ENCODE results near the gene KIF5B.

KIF5B gene

DNA sequence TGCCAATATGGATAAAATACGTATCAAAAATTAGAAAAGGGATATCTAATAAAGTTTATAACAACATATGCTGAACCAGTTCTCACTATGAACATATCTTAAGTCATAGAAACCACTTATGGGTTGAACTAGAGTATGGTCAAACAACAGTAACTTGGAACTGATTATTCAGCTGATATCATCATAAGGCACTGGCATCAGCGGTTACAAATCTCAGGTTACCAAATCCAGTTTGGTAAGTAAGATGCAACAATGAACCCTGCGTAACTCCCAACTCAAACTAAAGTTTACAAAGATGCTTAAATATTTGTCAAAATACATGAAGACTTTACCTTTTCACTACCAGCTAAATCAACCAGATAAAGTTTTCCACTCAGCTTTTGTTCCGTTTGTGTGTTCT lies 19.3 kb downstream of the KIF5B start:
- TF ChIP-seq, protein P1, sequence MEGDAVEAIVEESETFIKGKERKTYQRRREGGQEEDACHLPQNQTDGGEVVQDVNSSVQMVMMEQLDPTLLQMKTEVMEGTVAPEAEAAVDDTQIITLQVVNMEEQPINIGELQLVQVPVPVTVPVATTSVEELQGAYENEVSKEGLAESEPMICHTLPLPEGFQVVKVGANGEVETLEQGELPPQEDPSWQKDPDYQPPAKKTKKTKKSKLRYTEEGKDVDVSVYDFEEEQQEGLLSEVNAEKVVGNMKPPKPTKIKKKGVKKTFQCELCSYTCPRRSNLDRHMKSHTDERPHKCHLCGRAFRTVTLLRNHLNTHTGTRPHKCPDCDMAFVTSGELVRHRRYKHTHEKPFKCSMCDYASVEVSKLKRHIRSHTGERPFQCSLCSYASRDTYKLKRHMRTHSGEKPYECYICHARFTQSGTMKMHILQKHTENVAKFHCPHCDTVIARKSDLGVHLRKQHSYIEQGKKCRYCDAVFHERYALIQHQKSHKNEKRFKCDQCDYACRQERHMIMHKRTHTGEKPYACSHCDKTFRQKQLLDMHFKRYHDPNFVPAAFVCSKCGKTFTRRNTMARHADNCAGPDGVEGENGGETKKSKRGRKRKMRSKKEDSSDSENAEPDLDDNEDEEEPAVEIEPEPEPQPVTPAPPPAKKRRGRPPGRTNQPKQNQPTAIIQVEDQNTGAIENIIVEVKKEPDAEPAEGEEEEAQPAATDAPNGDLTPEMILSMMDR (IDR thresholded peaks at IDR 0.05): no peak
- H3K4me3 Mint-ChIP-seq: no peak overlapping the region
- peaks cover 5% of the 10 kb centered on the region for H3K4me1 Mint-ChIP-seq
- H3K27me3 Mint-ChIP-seq (ENCODE audit: low read depth, poor library complexity): no peaks in the 10 kb centered on the region
- H3K27ac Mint-ChIP-seq: no peak overlapping the region
- no peak for DNase-seq
- peaks cover 82% of the 10 kb centered on the region for H3K36me3 Mint-ChIP-seq (ENCODE audit: low read depth)
- no peaks in the 10 kb centered on the region for H3K9me3 Mint-ChIP-seq

DNA sequence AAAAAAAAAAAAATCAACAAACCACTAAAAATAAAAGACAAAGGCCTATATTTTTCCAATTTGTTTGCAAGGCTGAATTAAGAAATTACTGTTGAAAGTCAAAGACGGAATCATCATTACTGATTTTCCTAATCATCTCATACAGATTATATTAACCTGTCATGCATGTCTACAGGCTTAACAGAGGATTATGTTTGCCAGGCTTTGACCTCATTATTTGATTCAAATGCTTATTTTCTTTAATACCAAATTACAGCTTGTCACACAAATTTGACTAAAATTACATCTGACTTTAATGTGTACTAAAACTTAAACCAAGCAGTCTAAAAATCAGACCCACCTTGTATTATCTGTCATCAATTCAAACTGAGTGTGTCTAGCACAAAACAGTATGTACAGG lies 21.2 kb downstream of the KIF5B start:
- TF ChIP-seq, protein P1 (IDR thresholded peaks at IDR 0.05): no peak
- Mint-ChIP-seq H3K27ac (peak overlapping the region; percentile 45), H3K4me1 (no peaks in the 10 kb centered on the region), H3K27me3 (ENCODE audit: low read depth, poor library complexity) (no peaks in the 10 kb centered on the region), H3K4me3 (no peak overlapping the region), H3K36me3 (ENCODE audit: low read depth) (peaks cover 83% of the 10 kb centered on the region), H3K9me3 (no peaks in the 10 kb centered on the region)
- DNase-seq: no peak

DNA sequence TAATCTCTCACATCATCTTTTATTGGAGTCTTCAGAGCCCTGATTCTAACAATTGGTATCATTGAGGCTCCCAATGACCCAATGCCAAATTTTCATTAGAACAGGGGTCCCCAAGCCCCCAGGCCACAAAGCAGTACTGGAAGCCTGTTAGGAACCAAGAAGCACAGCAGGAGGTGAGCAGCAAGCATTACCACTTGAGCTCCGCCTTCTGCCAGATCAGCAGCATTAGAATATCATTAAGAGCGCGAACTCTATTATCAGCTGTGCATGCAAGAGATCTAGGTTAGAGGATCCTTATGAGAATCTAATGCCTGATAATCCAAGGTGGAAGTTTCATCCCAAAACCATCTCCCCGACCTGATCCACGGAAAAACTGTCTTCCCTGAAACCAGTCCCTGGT lies 23.1 kb downstream of the KIF5B start:
- no peak for DNase-seq
- TF ChIP-seq, protein P1 (IDR thresholded peaks at IDR 0.05): no peak
- H3K4me1 Mint-ChIP-seq: no peaks in the 10 kb centered on the region
- no peak overlapping the region for H3K27ac Mint-ChIP-seq
- H3K27me3 Mint-ChIP-seq (ENCODE audit: low read depth, poor library complexity): no peaks in the 10 kb centered on the region
- no peaks in the 10 kb centered on the region for H3K9me3 Mint-ChIP-seq
- no peak overlapping the region for H3K4me3 Mint-ChIP-seq
- H3K36me3 Mint-ChIP-seq (ENCODE audit: low read depth): peaks cover 90% of the 10 kb centered on the region

DNA sequence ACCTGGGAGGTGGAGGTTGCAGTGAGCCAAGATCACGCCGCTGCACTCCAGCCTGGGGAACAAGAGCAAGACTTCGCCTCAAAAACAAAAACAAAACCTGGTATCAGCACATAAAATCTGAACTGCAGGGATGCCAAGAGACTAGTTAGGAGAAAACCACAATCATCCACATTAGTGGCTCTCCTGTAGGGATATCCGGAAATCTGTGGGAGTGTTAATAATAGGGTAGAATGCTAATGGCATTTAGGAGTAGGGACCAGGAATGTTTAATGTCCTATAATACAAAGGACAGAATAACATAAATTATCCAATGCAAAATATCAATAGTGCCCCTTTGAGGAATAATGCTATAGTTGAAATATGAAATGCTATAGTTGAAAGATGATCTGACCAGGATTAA lies 24.3 kb downstream of the KIF5B start:
- TF ChIP-seq, protein P1 (IDR thresholded peaks at IDR 0.05): no peak
- no peaks in the 10 kb centered on the region for H3K4me1 Mint-ChIP-seq
- H3K27ac Mint-ChIP-seq: peak overlapping the region; percentile 84
- H3K36me3 Mint-ChIP-seq (ENCODE audit: low read depth): peaks cover 91% of the 10 kb centered on the region
- H3K4me3 Mint-ChIP-seq: no peak overlapping the region
- no peak for DNase-seq
- no peaks in the 10 kb centered on the region for H3K27me3 Mint-ChIP-seq (ENCODE audit: low read depth, poor library complexity)
- H3K9me3 Mint-ChIP-seq: no peaks in the 10 kb centered on the region

DNA sequence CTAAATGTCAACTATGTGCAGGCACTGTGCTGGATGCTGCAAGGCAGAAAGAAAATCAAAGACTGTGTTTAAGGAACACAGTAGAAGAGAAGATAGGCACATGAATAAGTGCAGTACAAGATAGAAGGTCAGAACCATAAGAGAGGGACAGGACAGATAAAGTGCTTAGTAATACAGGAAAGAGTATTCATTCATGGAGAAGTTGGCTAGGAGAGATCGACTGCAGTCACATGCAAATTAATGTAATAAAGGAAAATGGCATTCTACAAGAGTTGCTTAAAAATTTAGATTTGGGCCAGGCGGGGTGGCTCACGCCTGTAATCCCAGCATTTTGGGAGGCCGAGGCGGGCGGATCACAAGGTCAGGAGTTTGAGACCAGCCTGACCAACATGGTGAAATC lies 24.8 kb downstream of the KIF5B start:
- no peaks in the 10 kb centered on the region for H3K9me3 Mint-ChIP-seq
- H3K36me3 Mint-ChIP-seq (ENCODE audit: low read depth): peaks cover 91% of the 10 kb centered on the region
- no peaks in the 10 kb centered on the region for H3K27me3 Mint-ChIP-seq (ENCODE audit: low read depth, poor library complexity)
- no peak overlapping the region for H3K27ac Mint-ChIP-seq
- no peak overlapping the region for H3K4me3 Mint-ChIP-seq
- H3K4me1 Mint-ChIP-seq: no peaks in the 10 kb centered on the region
- TF ChIP-seq, protein P1 (IDR thresholded peaks at IDR 0.05): no peak
- DNase-seq: no peak

DNA sequence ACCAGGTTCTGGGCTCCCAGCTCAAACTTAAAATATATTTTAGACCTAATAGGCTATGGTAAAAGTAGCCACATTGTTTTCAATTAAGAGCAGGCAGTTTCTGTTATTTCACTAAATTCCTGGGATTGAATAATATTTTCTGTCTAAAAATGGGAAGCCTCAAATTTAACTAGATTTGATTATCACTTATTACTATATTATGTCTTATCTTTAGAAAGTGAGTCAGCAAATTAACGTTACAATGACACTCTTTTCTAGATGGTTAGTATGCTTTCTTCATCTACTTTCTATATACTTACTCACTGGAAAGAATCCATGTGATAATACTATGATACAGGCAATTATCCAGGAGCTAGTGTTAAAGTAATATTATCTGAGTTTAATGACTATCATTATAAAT lies 27.5 kb downstream of the KIF5B start:
- Mint-ChIP-seq H3K27me3 (ENCODE audit: low read depth, poor library complexity) (no peaks in the 10 kb centered on the region), H3K27ac (no peak overlapping the region), H3K4me1 (no peaks in the 10 kb centered on the region), H3K36me3 (ENCODE audit: low read depth) (peaks cover 86% of the 10 kb centered on the region), H3K9me3 (no peaks in the 10 kb centered on the region), H3K4me3 (no peak overlapping the region)
- TF ChIP-seq, protein P1 (IDR thresholded peaks at IDR 0.05): no peak
- DNase-seq: no peak

Data from nephron progenitor cell (in vitro differentiated cells).